HepG2 (cell line): Measurements from ENCODE around the gene THUMPD1. TPM values are rescaled to one million over a fixed set of nuclear protein-coding genes. Genes with fewer than 3 reads are reported as not detected.

Source experiments
- EED ChIP-seq: sonication (generic); formaldehyde crosslinking; IDR thresholded peaks from 2 replicates; pipeline ENCODE4 v1.5.0; 2020; ENCODE audit warnings: mild to moderate bottlenecking, missing genetic modification reagents
- IKZF5 ChIP-seq: IDR thresholded peaks from 2 replicates; pipeline ENCODE4 v1.6.1; 2018; ENCODE audit warnings: missing genetic modification reagents, mild to moderate bottlenecking, missing compliant biosample characterization
- MAF1 ChIP-seq: sonication (generic); formaldehyde crosslinking; IDR thresholded peaks from 2 replicates; pipeline ENCODE4 v1.5.0; 2020; ENCODE audit warnings: missing genetic modification reagents, borderline replicate concordance
- MAFF ChIP-seq: IDR thresholded peaks from 2 replicates; pipeline ENCODE4 v1.6.1; 2011; ENCODE audit warnings: low read depth, low read length, improper control_type of control experiment
- MNT ChIP-seq: fragments of 450-650 bp; IDR thresholded peaks from 2 replicates; pipeline ENCODE4 v1.6.1; 2016
- PAF1 ChIP-seq: IDR thresholded peaks from 2 replicates; pipeline ENCODE4 v1.6.1; 2016; ENCODE audit warnings: missing genetic modification reagents, missing compliant biosample characterization
- PBX2 ChIP-seq: IDR thresholded peaks from 2 replicates; pipeline ENCODE4 v1.6.1; 2016; ENCODE audit warnings: control low read depth
- RBAK ChIP-seq: sonication (generic); formaldehyde crosslinking; IDR thresholded peaks from 2 replicates; pipeline ENCODE4 v1.5.1; 2020; ENCODE audit warnings: mild to moderate bottlenecking, missing genetic modification reagents
- RBM22 ChIP-seq: fragments of 200-400 bp; formaldehyde crosslinking; optimal IDR thresholded peaks from 2 replicates; pipeline ENCODE3; 2017; ENCODE audit warnings: mild to moderate bottlenecking, low read length, moderate library complexity
- SSRP1 ChIP-seq: IDR thresholded peaks from 2 replicates; pipeline ENCODE4 v1.6.1; 2016; ENCODE audit warnings: control low read depth
- ZBTB7A ChIP-seq: sonication (generic); formaldehyde crosslinking; IDR thresholded peaks from 2 replicates; pipeline ENCODE4 v1.8.0; 2022; ENCODE audit warnings: mild to moderate bottlenecking, missing genetic modification reagents
- ZFAT ChIP-seq: sonication (generic); formaldehyde crosslinking; conservative IDR thresholded peaks from 2 replicates; pipeline ENCODE4 v1.8.1; 2023; ENCODE audit warnings: missing genetic modification reagents, inconsistent platforms
- ZNF256 ChIP-seq: sonication (generic); formaldehyde crosslinking; conservative IDR thresholded peaks from 2 replicates; pipeline ENCODE4 v1.4.0; 2020; ENCODE audit warnings: missing genetic modification reagents
- ZNF296 ChIP-seq: sonication (generic); formaldehyde crosslinking; conservative IDR thresholded peaks from 2 replicates; pipeline ENCODE4 v1.5.0; 2020; ENCODE audit warnings: mild to moderate bottlenecking, missing genetic modification reagents
- ZNF431 ChIP-seq: sonication (generic); formaldehyde crosslinking; IDR thresholded peaks from 2 replicates; pipeline ENCODE4 v1.9.0; 2022; ENCODE audit warnings: missing genetic modification reagents, low read depth, mild to moderate bottlenecking, borderline replicate concordance
- ZNF547 ChIP-seq: sonication (generic); formaldehyde crosslinking; IDR thresholded peaks from 2 replicates; pipeline ENCODE4 v1.5.1; 2020; ENCODE audit warnings: mild to moderate bottlenecking, missing genetic modification reagents
- ZNF891 ChIP-seq: sonication (generic); formaldehyde crosslinking; IDR thresholded peaks from 2 replicates; pipeline ENCODE4 v1.5.0; 2020; ENCODE audit warnings: mild to moderate bottlenecking, missing genetic modification reagents
- ZSCAN30 ChIP-seq: sonication (generic); formaldehyde crosslinking; IDR thresholded peaks from 2 replicates; pipeline ENCODE4 v1.5.0; 2020; ENCODE audit warnings: mild to moderate bottlenecking, missing genetic modification reagents
- polyA plus RNA-seq, 8 experiments: library from polyadenylated mRNA; depleted of rRNA in 3 of 8; stranded (reverse) in 7 of 8; unstranded in 1 of 8; fragments of >200 nt; fragmentation: Illumina TruSeq in 4 of 8; extraction: Trizol in 4 of 8; gene quantifications; 2 replicates each; pipeline versions ENCODE4 v1.2.1 to v1.2.3, GENCODE V29; 2011 to 2016; ENCODE audit warnings: low read depth in 4 of 8, missing spikeins in 1 of 8, mixed read lengths in 1 of 8; ENCODE audit not compliant: insufficient read depth in 1 of 8
- total RNA-seq, 5 experiments: library from RNA; depleted of rRNA; stranded (reverse); fragments of >200 nt; fragmentation: Illumina TruSeq; extraction: Trizol; gene quantifications; 2 replicates each; pipeline ENCODE4 v1.2.3, GENCODE V29; 2016; ENCODE audit warnings: low read depth in 1 of 5
- TF ChIP-seq, protein P1 (sequence below): sonication (generic); formaldehyde crosslinking; IDR thresholded peaks from 2 replicates; pipeline ENCODE4 v1.4.0; 2020; ENCODE audit warnings: missing genetic modification reagents
- TF ChIP-seq, protein P2 (sequence below): sonication (generic); formaldehyde crosslinking; IDR thresholded peaks from 2 replicates; pipeline ENCODE4 v1.4.0; 2020; ENCODE audit warnings: missing genetic modification reagents; ENCODE audit errors: not compliant biosample characterization
- TF ChIP-seq, protein P3 (sequence below): sonication (generic); formaldehyde crosslinking; IDR thresholded peaks from 2 replicates; pipeline ENCODE4 v1.4.0; 2020; ENCODE audit warnings: missing genetic modification reagents

The THUMPD1 gene
- total and polyA plus RNA-seq, 2 of the 13 experiments (the other 11 are each of a cell fraction or from before 2014, with no cell fraction given): 22.7 to 69.1 TPM

DNA sequence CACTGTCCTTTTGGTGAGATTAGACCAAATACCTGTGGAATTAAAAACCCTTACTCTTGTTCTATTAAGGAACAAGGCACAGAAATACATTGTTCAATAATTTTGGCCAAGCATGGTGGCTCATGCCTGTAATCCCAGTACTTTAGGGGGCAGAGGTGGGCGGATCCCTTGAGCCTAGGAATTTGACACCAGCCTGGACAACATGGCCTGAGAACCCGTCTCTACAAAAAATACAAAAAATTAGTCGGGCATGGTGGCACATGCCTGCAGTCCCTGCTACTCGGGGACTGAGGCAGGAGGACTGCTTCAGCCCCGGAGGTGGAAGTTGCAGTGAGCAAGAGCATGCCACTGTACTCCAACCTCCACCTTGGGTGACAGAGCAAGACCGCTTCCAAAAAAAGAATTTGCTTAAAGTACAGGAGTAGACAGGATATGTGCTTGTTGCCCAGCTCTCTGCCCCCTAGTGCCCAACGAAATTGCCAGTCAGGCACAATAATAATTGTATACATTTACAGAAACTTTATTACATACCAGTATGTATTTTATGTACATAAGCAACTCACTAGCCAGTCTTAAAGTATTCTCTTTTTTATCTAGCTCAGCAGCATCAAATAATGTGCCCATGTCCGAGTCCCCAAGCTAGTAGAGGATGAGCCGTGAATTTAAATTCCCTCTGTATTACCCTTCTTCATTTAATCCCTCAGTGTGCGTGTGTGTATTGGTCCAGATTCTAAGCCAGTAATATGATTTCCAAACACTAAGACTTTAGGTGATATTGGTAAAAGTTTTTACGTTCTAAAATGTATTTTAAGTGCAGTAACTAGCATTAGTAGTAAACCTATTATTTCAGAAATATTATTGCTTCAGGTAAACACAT is 1.4 kb downstream of the THUMPD1 start (continued):
- TF ChIP-seq PBX2 (CRISPR knock-in tag) (no peak), ZNF296 (CRISPR knock-in tag) (no peak), ZNF547 (no peak), ZNF256 (CRISPR knock-in tag) (no peak), ZBTB7A (CRISPR knock-in tag) (no peak), ZSCAN30 (CRISPR knock-in tag) (no peak), RBM22 (peak; percentile 21), MNT (no peak), ZNF431 (no peak), MAFF (0 out of 2 replicates have a peak, but pooled peaks have one; percentile 14), PAF1 (CRISPR knock-in tag) (no peak), ZFAT (CRISPR knock-in tag) (no peak), SSRP1 (CRISPR knock-in tag) (no peak), RBAK (CRISPR knock-in tag) (no peak), MAF1 (CRISPR knock-in tag) (no peak), IKZF5 (CRISPR knock-in tag) (no peak), EED (CRISPR knock-in tag) (no peak), ZNF891 (CRISPR knock-in tag) (no peak)
- TF ChIP-seq, protein P1, sequence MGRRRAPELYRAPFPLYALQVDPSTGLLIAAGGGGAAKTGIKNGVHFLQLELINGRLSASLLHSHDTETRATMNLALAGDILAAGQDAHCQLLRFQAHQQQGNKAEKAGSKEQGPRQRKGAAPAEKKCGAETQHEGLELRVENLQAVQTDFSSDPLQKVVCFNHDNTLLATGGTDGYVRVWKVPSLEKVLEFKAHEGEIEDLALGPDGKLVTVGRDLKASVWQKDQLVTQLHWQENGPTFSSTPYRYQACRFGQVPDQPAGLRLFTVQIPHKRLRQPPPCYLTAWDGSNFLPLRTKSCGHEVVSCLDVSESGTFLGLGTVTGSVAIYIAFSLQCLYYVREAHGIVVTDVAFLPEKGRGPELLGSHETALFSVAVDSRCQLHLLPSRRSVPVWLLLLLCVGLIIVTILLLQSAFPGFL (CRISPR knock-in tag): no peak
- TF ChIP-seq, protein P2, sequence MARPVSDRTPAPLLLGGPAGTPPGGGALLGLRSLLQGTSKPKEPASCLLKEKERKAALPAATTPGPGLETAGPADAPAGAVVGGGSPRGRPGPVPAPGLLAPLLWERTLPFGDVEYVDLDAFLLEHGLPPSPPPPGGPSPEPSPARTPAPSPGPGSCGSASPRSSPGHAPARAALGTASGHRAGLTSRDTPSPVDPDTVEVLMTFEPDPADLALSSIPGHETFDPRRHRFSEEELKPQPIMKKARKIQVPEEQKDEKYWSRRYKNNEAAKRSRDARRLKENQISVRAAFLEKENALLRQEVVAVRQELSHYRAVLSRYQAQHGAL (CRISPR knock-in tag): no peak
- TF ChIP-seq, protein P3, sequence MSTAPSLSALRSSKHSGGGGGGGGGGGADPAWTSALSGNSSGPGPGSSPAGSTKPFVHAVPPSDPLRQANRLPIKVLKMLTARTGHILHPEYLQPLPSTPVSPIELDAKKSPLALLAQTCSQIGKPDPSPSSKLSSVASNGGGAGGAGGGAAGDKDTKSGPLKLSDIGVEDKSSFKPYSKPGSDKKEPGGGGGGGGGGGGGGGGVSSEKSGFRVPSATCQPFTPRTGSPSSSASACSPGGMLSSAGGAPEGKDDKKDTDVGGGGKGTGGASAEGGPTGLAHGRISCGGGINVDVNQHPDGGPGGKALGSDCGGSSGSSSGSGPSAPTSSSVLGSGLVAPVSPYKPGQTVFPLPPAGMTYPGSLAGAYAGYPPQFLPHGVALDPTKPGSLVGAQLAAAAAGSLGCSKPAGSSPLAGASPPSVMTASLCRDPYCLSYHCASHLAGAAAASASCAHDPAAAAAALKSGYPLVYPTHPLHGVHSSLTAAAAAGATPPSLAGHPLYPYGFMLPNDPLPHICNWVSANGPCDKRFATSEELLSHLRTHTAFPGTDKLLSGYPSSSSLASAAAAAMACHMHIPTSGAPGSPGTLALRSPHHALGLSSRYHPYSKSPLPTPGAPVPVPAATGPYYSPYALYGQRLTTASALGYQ (CRISPR knock-in tag): no peak; the same call in 1 of the 2 replicates
